ENCODE measurements around the gene TGFB1. TPM values are rescaled to one million over a fixed set of nuclear protein-coding genes. Genes with fewer than 3 reads are reported as not detected.
A peak's percentile ranks its signal among the peaks of the same experiment; 100 is the strongest.

TGFB1 gene
- total and polyA plus RNA-seq, 9 of the 15 experiments (the other 6 are each of a cell fraction or from before 2014, with no cell fraction given): 0.24 to 159 (median 17.2) TPM

GRCh38 chr19:41395355-41395754, 41.6 kb upstream of the TGFB1 start (continued):
- TF ChIP-seq E2F8 (IDR thresholded peaks at IDR 0.05; ENCODE audit: low read depth, partially characterized antibody): no peak
- peak; percentile 16; the same call in 1 of the 2 replicates for TF ChIP-seq MGA (IDR thresholded peaks at IDR 0.05)
- TF ChIP-seq ESRRA (IDR thresholded peaks at IDR 0.05; ENCODE audit: borderline replicate concordance, low read depth): peak; percentile 71; the same call in 1 of the 2 replicates
- 0 out of 2 replicates have a peak, but pooled peaks have one; percentile 22 for TF ChIP-seq ZNF766 (CRISPR knock-in tag; conservative IDR thresholded peaks at IDR 0.05)
- peak in 1 of 2 experiments; percentile 79; a peak in 1 of 4 replicates for TF ChIP-seq HDAC1 (IDR thresholded peaks at IDR 0.05)
- peak; percentile 56; the same call in 1 of the 2 replicates for TF ChIP-seq DPF2 (IDR thresholded peaks at IDR 0.05)
- TF ChIP-seq ARID1B (IDR thresholded peaks at IDR 0.05): peak; percentile 33; the same call in 1 of the 2 replicates
- no peak for TF ChIP-seq DEAF1 (CRISPR knock-in tag; IDR thresholded peaks at IDR 0.05)
- 0 out of 2 replicates have a peak, but pooled peaks have one; percentile 25 for TF ChIP-seq SOX6 (IDR thresholded peaks at IDR 0.05)
- TF ChIP-seq ZNF175 (CRISPR knock-in tag; IDR thresholded peaks at IDR 0.05; ENCODE audit: low read depth): no peak
- peak; percentile 68 for TF ChIP-seq SAP30 (IDR thresholded peaks at IDR 0.05; ENCODE audit: borderline replicate concordance, insufficient read depth, low read depth, low read length, poor library complexity, severe bottlenecking)
